Trophoblast cell (in vitro differentiated cells and primary cell): ENCODE measurements around the gene CXCR4.
A peak's percentile ranks its signal among the peaks of the same experiment; 100 is the strongest.

Experiments
- DNase-seq, 2 donors: peaks; one replicate each; pipeline ENCODE4 v3.0.0-alpha.2; 2016
- H2AFZ ChIP-seq: 2 replicates; pipeline ENCODE4 v1.6.1; 2013; ENCODE audit warnings: low read length, moderate library complexity, mild to moderate bottlenecking; ENCODE audit not compliant: insufficient read depth, poor library complexity
- H2AK5ac ChIP-seq: 2 replicates; pipeline ENCODE4 v1.6.1; 2013; ENCODE audit warnings: mild to moderate bottlenecking, low read length
- H2BK120ac ChIP-seq: 2 replicates; pipeline ENCODE4 v1.6.1; 2013; ENCODE audit warnings: low read length, mild to moderate bottlenecking, moderate library complexity; ENCODE audit not compliant: insufficient read depth, poor library complexity
- H2BK12ac ChIP-seq: 2 replicates; pipeline ENCODE4 v1.6.1; 2013; ENCODE audit warnings: mild to moderate bottlenecking, low read length, moderate library complexity
- H2BK5ac ChIP-seq: 2 replicates; pipeline ENCODE4 v1.6.1; 2013; ENCODE audit warnings: low read length, low read depth, moderate library complexity, mild to moderate bottlenecking; ENCODE audit not compliant: poor library complexity
- H3K14ac ChIP-seq: 2 replicates; pipeline ENCODE4 v1.6.1; 2013; ENCODE audit warnings: mild to moderate bottlenecking, low read length
- H3K18ac ChIP-seq: 2 replicates; pipeline ENCODE4 v1.6.1; 2013; ENCODE audit warnings: mild to moderate bottlenecking, low read length
- H3K23ac ChIP-seq: 2 replicates; pipeline ENCODE4 v1.6.1; 2013; ENCODE audit warnings: low read length
- H3K27ac ChIP-seq: 2 replicates; pipeline ENCODE4 v1.5.1; 2013; ENCODE audit warnings: low read depth, mild to moderate bottlenecking, inconsistent platforms, low read length, moderate library complexity
- H3K27me3 ChIP-seq: 2 replicates; pipeline ENCODE4 v1.6.1; 2013; ENCODE audit warnings: inconsistent platforms, mild to moderate bottlenecking, low read length, moderate library complexity; ENCODE audit not compliant: insufficient read depth
- H3K36me3 ChIP-seq, 2 experiments: 1 replicate in 1 of 2; 2 replicates in 1 of 2; pipeline ENCODE4 v1.6.1; 2013; ENCODE audit warnings: low read length in 2 of 2, mild to moderate bottlenecking in 2 of 2, moderate library complexity in 1 of 2; ENCODE audit not compliant: insufficient read depth in 2 of 2, control insufficient read depth in 1 of 2
- H3K4ac ChIP-seq: 2 replicates; pipeline ENCODE4 v1.6.1; 2013; ENCODE audit warnings: low read depth, mild to moderate bottlenecking, low read length, moderate library complexity
- H3K4me1 ChIP-seq, 2 experiments: 1 replicate in 1 of 2; 2 replicates in 1 of 2; pipeline ENCODE4 v1.6.1; 2013; ENCODE audit warnings: low read length in 2 of 2, mild to moderate bottlenecking in 2 of 2, moderate library complexity in 1 of 2; ENCODE audit not compliant: insufficient read depth in 2 of 2, control insufficient read depth in 1 of 2
- H3K4me2 ChIP-seq: 2 replicates; pipeline ENCODE4 v1.6.1; 2013; ENCODE audit warnings: inconsistent platforms, mild to moderate bottlenecking, low read length, moderate library complexity
- H3K4me3 ChIP-seq: 2 replicates; pipeline ENCODE4 v1.5.1; 2013; ENCODE audit warnings: mild to moderate bottlenecking, low read depth, low read length, inconsistent platforms
- H3K79me1 ChIP-seq: one replicate; pipeline ENCODE4 v1.6.1; 2013; ENCODE audit warnings: low read length
- H3K79me2 ChIP-seq: 2 replicates; pipeline ENCODE4 v1.6.1; 2013; ENCODE audit warnings: low read length, mild to moderate bottlenecking; ENCODE audit not compliant: control insufficient read depth, insufficient read depth, poor library complexity
- H3K9ac ChIP-seq: 2 replicates; pipeline ENCODE4 v1.6.1; 2013; ENCODE audit warnings: mild to moderate bottlenecking, low read length
- H3K9me3 ChIP-seq: 2 replicates; pipeline ENCODE4 v1.6.1; 2013; ENCODE audit warnings: low read depth, mild to moderate bottlenecking, control low read depth, inconsistent platforms, low read length; ENCODE audit not compliant: insufficient read depth
- H4K12ac ChIP-seq: 2 replicates; pipeline ENCODE4 v1.6.1; 2013; ENCODE audit warnings: low read depth, mild to moderate bottlenecking, low read length, moderate library complexity
- H4K8ac ChIP-seq: 2 replicates; pipeline ENCODE4 v1.6.1; 2013; ENCODE audit warnings: low read depth, mild to moderate bottlenecking, low read length, moderate library complexity
- H4K91ac ChIP-seq: one replicate; pipeline ENCODE4 v1.6.1; 2013; ENCODE audit warnings: low read depth, mild to moderate bottlenecking, low read length, moderate library complexity
- WGBS: extraction: QIAGEN DNeasy Blood & Tissue Kit; methylation state at CpG from one replicate; pipeline ENCODE4 v1.1.7; 2013; ENCODE audit warnings: missing lambda C conversion rate; ENCODE audit not compliant: insufficient read length, insufficient coverage; ENCODE audit errors: extremely low coverage; 5-methylcytosine and 5-hydroxymethylcytosine counted together

CXCR4 gene

GRCh38 chr2:136116813-136117390 lies 1.0 kb downstream of the CXCR4 start:
- Histone ChIP-seq H3K9me3 (no peaks in the 10 kb centered on the region), H2AK5ac (no peak overlapping the region), H3K4me1 (peaks cover 10 to 17% of the 10 kb centered on the region in 2 experiments), H2AFZ (no peak overlapping the region), H4K8ac (no peak overlapping the region), H3K4ac (no peak overlapping the region), H4K12ac (no peak overlapping the region), H3K36me3 (no peaks in the 10 kb centered on the region), H4K91ac (no peak overlapping the region), H3K4me3 (peak overlapping the region; percentile 60), H3K27ac (no peak overlapping the region), H3K27me3 (peaks cover 21% of the 10 kb centered on the region), H3K79me1 (no peaks in the 10 kb centered on the region), H3K23ac (no peak overlapping the region), H2BK120ac (no peak overlapping the region), H3K14ac (no peak overlapping the region), H3K18ac (no peak overlapping the region), H2BK5ac (no peak overlapping the region), H3K9ac (no peak overlapping the region), H3K79me2 (no peaks in the 10 kb centered on the region), H2BK12ac (no peak overlapping the region), H3K4me2 (peak overlapping the region; percentile 91)
- peak in 1 of 2 donors; percentile 59 for DNase-seq
- no CpG with 5 or more reads among the region's 57 CpGs for WGBS

- WGBS = no CpG with 5 or more reads among the region's 30 CpGs
- H2BK5ac ChIP-seq = no peak overlapping the region
- H4K8ac ChIP-seq = no peak overlapping the region
- H2BK12ac ChIP-seq = no peak overlapping the region
- H3K9me3 ChIP-seq = no peaks in the 10 kb centered on the region
- H3K9ac ChIP-seq = no peak overlapping the region
- H3K79me1 ChIP-seq = no peaks in the 10 kb centered on the region
- no peak overlapping the region for H3K4ac ChIP-seq
- H3K27me3 ChIP-seq = peaks cover 21% of the 10 kb centered on the region
- H2BK120ac ChIP-seq = no peak overlapping the region
- no peak overlapping the region for H3K27ac ChIP-seq
- H4K12ac ChIP-seq = no peak overlapping the region
- H3K18ac ChIP-seq = no peak overlapping the region
- peak in 1 of 2 donors; percentile 43 for DNase-seq
- no peaks in the 10 kb centered on the region for H3K79me2 ChIP-seq
- H3K23ac ChIP-seq = no peak overlapping the region
- peaks cover 10 to 17% of the 10 kb centered on the region in 2 experiments for H3K4me1 ChIP-seq
- H4K91ac ChIP-seq = no peak overlapping the region
- H3K4me3 ChIP-seq = no peak overlapping the region
- H3K4me2 ChIP-seq = peak overlapping the region; percentile 91
- H3K14ac ChIP-seq = no peak overlapping the region
- no peak overlapping the region for H2AFZ ChIP-seq
- no peaks in the 10 kb centered on the region for H3K36me3 ChIP-seq
- no peak overlapping the region for H2AK5ac ChIP-seq
Observed at GRCh38 chr2:136116151-136116812, 1.7 kb downstream of the CXCR4 start.

- no peak overlapping the region for H3K4me3 ChIP-seq
- H4K8ac ChIP-seq = no peak overlapping the region
- H3K79me1 ChIP-seq = no peaks in the 10 kb centered on the region
- no peaks in the 10 kb centered on the region for H3K9me3 ChIP-seq
- H2AFZ ChIP-seq = no peak overlapping the region
- no peak overlapping the region for H3K23ac ChIP-seq
- H3K27ac ChIP-seq = no peak overlapping the region
- H3K4me1 ChIP-seq = peaks cover 10 to 17% of the 10 kb centered on the region in 2 experiments
- no peak overlapping the region for H2BK120ac ChIP-seq
- no peak overlapping the region for H2BK5ac ChIP-seq
- no peaks in the 10 kb centered on the region for H3K36me3 ChIP-seq
- no peak overlapping the region for H2AK5ac ChIP-seq
- H3K9ac ChIP-seq = no peak overlapping the region
- H3K4ac ChIP-seq = no peak overlapping the region
- H3K18ac ChIP-seq = no peak overlapping the region
- H4K12ac ChIP-seq = no peak overlapping the region
- H4K91ac ChIP-seq = no peak overlapping the region
- peaks cover 21% of the 10 kb centered on the region for H3K27me3 ChIP-seq
- DNase-seq = no peak
- H3K79me2 ChIP-seq = no peaks in the 10 kb centered on the region
- H3K14ac ChIP-seq = no peak overlapping the region
- H3K4me2 ChIP-seq = no peak overlapping the region
- H2BK12ac ChIP-seq = no peak overlapping the region
- WGBS = no CpG with 5 or more reads among the region's 12 CpGs
Observed at GRCh38 chr2:136115183-136115761, 2.7 kb downstream of the CXCR4 start.

- Histone ChIP-seq H3K18ac (no peak overlapping the region), H4K12ac (no peak overlapping the region), H3K27ac (no peak overlapping the region), H3K36me3 (no peaks in the 10 kb centered on the region), H3K27me3 (peaks cover 19% of the 10 kb centered on the region), H2BK5ac (no peak overlapping the region), H2BK12ac (no peak overlapping the region), H2BK120ac (no peak overlapping the region), H3K9ac (no peak overlapping the region), H2AFZ (no peak overlapping the region), H3K14ac (no peak overlapping the region), H2AK5ac (no peak overlapping the region), H3K4me1 (peaks cover 10 to 17% of the 10 kb centered on the region in 2 experiments), H3K79me1 (no peaks in the 10 kb centered on the region), H3K4me2 (no peak overlapping the region), H4K91ac (no peak overlapping the region), H3K4me3 (no peak overlapping the region), H3K4ac (no peak overlapping the region), H3K9me3 (no peaks in the 10 kb centered on the region), H3K79me2 (no peaks in the 10 kb centered on the region), H3K23ac (no peak overlapping the region), H4K8ac (no peak overlapping the region)
- peak in 1 of 2 donors; percentile 68 for DNase-seq
- no CpG with 5 or more reads among the region's 6 CpGs for WGBS
Observed at GRCh38 chr2:136114382-136114781, 3.6 kb downstream of the CXCR4 start.
